Mammary epithelial cell (primary cell): ENCODE data around the gene UBP1.

Source experiments
- EZH2 ChIP-seq: IDR thresholded peaks from 2 replicates; pipeline ENCODE4 v1.6.1; 2012; ENCODE audit warnings: low read length, inconsistent platforms, borderline replicate concordance
- TF ChIP-seq, protein P1 (sequence below), 2 donors: IDR thresholded peaks in 1 of 2; conservative IDR thresholded peaks in 1 of 2; 2 replicates each; pipeline ENCODE4 v1.5.1; 2011 to 2012; ENCODE audit warnings: inconsistent platforms in 2 of 2, low read length in 2 of 2, mild to moderate bottlenecking in 2 of 2, control low read depth in 1 of 2, low read depth in 1 of 2; ENCODE audit not compliant: insufficient read depth in 1 of 2; ENCODE audit errors: extremely low read depth in 1 of 2

DNA sequence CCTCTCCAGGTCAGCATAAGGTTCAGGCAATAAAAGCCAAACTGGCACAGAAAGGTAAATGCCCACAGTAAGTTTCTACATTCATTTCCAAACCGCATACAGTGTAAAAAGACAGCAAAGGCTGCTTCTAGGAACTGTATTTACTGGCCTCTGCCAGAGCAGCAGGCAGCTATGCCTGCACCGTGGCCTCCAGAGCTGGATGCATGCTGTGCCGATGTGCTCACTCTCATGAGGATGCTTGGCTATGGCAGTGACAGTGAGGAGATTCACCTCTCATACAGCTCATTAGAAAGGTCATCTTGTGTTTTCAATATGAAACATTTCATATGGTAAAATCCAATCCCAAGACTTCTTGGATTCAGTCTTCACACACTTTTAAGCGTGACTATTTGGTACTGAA, 50.3 kb downstream of the UBP1 start:
- TF ChIP-seq EZH2: no peak
- TF ChIP-seq, protein P1, sequence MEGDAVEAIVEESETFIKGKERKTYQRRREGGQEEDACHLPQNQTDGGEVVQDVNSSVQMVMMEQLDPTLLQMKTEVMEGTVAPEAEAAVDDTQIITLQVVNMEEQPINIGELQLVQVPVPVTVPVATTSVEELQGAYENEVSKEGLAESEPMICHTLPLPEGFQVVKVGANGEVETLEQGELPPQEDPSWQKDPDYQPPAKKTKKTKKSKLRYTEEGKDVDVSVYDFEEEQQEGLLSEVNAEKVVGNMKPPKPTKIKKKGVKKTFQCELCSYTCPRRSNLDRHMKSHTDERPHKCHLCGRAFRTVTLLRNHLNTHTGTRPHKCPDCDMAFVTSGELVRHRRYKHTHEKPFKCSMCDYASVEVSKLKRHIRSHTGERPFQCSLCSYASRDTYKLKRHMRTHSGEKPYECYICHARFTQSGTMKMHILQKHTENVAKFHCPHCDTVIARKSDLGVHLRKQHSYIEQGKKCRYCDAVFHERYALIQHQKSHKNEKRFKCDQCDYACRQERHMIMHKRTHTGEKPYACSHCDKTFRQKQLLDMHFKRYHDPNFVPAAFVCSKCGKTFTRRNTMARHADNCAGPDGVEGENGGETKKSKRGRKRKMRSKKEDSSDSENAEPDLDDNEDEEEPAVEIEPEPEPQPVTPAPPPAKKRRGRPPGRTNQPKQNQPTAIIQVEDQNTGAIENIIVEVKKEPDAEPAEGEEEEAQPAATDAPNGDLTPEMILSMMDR (conservative IDR thresholded peaks at IDR 0.05 in 1 of 2, IDR thresholded peaks at IDR 0.05 in 1 of 2; ENCODE audit: extremely low read depth in 1 of 2, insufficient read depth in 1 of 2, low read depth in 1 of 2, low read length in 2 of 2): no peak
